ENCODE results near the gene FOCAD.

The FOCAD gene

DNA sequence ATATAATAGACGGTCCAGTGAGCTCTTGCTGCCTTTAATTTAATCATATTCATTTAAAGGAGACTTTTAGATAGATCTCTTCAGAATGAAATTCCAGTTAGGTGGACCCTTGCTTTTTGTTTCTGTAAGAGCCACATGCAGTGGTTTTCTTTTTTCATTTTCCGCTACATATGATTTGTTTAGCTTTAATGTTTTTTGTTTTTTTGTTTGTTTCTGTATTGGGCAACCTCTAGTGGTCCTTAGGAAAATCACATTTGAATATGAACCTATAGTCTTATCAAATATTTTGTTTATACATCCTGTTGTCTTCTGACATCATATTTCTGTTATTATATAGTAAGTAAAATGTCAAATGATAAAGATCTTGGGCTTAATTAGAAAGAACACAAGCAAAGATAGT lies 196.6 kb downstream of the FOCAD start:
- DNase-seq (ENCODE audit: low read depth in 2 of 2), result no peak

DNA sequence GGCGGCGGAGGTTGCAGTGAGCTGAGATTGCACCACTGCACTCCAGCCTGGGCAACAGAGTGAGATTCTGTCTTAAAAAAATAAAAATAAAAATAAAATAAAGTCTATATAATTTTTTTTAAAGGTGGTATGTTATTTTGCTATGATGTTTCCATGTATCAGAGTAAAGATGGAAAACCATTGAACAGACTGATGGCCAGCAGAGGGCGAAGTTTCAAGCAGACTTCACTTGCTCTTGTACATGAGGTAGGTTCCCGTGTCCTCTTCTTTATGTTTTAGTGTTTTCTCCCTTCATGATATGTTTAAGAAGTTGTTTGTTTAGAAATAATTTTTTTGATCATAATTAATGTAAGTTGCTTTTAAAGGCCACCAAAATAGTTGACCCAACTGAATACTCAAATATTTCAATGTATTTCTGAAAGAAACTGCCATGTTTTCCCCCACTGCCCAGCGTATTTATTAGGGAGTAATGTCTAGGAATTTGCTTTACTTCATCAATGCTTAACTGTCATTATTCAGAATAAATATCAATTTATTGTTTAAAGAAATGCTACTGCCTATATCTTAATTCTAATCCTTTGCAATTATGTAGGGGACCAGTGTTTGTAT lies 201.0 kb downstream of the FOCAD start:
- peak; percentile 17 to 23 for DNase-seq (ENCODE audit: low read depth in 2 of 2)

DNA sequence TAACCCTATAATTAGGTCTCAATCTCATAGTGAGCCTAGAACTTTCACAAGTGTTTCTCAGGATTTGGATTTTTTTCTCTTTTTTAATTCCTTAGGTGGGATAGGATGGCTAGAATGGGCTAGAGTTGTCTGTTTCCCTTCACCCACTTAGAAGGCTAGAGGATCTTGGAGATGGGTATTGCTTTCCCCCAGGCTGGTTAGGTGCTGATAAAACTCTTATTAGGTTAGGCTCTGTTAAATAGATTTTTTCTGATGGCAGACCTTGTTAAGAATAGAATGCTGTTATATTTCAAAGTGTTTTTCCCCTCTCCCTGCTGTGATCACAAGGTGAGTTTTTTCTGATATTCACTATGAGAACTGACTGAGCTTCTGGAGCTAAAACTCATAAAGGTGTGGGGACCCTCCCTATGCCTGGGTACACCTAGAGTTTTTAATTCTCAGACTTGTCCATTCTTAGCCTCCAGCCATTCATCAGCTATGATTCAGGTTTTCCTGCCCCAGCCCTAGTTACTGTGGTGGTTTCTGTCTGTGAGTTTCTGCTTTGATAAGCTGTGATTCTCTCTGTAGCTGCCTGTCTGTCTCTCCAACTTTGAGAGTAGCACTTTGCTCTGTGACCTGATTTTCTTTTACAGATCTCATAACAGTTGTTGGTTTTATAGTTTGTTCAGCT lies 215.0 kb downstream of the FOCAD start:
- DNase-seq (ENCODE audit: low read depth in 2 of 2), result no peak

DNA sequence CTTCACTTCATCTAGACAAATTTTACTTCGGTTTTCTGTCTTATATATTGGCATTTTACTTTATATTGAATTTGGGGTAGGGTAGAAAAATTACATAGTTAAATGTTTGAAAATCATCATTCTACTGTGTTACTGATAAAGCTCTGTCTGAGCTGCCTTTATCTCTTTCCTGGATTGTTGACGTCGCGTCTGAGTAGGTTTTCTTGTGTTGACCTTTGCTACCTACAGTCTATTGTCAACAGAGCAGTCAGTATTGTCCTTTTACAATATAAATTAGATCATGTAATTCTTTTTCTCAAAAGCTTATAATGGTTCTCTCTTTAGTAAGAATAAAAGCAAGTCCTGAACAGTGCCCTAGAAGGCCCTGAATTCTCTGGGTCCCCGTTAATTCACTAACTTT lies 219.2 kb downstream of the FOCAD start:
- DNase-seq (ENCODE audit: low read depth in 2 of 2), result no peak

DNA sequence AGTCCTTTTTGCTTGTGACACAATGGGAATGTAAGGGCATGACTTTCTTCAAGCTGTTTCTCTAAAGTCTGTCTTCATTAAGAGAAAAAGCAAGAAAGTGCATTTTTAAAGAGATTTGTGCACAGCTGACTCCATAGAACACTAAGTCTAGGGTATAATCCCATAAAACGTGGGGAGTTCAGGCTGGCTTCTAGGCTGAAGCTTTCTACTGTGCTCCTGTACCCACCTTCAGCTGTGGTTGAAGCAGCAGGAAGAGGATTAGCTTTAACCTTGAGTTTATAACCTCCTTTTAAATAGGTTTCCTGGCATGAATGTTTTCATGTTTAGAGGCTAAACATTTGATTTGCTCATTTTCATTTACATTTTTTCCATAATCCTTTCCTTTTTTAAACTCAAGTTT lies 220.9 kb downstream of the FOCAD start:
- no peak for DNase-seq (ENCODE audit: low read depth in 2 of 2)

DNA sequence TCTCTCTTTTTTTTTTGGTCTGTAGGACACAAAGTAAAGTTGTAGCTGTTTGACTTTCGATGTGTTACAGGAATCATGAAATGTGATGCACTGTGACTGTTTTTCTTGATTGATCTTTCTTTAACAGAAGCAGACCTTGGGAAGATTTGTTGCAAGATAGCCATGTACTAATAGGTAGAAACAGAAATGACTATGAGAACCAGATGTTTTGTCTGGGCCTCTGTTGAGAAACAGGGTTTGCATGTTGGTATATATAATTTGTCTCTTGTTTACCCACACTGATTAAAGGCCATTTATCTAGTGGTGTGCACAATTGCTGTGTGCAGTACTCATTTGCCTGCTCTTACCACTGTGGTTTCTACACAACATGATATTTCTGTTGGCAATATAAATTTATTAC lies 222.3 kb downstream of the FOCAD start:
- DNase-seq (ENCODE audit: low read depth in 2 of 2), result peak; percentile 13 to 20

DNA sequence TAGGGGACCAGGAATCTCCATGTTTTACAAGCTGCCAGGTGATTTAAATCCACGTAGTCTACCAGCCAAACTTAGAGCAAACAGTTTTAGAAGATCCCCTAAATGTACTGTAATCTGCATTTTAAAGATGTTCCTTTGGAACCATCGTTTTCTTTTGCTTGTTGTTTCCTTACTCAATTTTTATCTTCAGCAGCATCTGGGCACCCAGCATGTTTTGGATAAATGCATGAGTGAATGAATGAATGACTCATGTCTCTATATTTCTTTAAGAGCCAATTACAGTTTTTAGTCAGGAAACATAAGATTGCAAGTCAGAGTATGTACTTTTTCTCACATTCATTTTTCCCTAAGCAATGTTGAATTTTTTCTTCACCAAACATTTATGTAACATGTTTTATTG lies 224.4 kb downstream of the FOCAD start:
- DNase-seq (ENCODE audit: low read depth in 2 of 2), result no peak

DNA sequence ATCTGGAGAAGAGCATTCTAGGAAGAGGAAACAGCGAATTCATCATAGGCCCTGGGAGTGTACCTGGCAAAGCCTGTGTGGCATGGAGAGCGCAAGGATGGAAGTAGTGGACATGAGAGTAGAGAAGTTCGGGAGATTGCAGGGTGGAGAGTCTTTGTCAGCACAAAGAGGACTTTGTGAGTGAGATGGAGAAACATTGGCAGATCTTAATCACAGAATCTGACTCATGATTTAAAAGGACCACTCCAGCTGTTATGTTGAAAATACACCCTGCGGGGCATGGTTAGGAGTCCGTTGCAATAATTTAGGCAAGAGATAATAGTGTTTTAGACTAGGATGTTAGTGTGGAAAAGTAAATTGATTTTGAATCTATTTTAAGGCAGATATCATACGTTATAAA lies 230.5 kb downstream of the FOCAD start:
- no peak for DNase-seq (ENCODE audit: low read depth in 2 of 2)

DNA sequence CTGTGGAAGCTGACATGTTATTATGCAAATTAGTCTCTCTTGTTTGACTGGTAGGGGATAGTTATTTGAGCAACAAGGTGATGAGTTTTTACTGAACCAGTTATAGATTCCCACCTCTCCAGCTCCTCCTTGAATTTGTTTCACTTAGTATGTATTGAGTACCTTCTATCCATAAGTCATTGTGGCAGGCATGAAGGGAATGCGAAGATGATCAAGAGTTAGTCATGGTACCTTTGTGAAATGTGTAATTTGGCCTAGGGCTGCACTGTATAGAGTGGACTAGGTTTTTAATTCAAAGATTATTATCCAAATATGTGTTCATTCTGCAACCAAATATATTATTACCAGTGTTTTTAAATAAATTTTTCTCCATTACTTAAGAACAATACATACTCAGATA lies 237.3 kb downstream of the FOCAD start:
- no peak for DNase-seq (ENCODE audit: low read depth in 2 of 2)

DNA sequence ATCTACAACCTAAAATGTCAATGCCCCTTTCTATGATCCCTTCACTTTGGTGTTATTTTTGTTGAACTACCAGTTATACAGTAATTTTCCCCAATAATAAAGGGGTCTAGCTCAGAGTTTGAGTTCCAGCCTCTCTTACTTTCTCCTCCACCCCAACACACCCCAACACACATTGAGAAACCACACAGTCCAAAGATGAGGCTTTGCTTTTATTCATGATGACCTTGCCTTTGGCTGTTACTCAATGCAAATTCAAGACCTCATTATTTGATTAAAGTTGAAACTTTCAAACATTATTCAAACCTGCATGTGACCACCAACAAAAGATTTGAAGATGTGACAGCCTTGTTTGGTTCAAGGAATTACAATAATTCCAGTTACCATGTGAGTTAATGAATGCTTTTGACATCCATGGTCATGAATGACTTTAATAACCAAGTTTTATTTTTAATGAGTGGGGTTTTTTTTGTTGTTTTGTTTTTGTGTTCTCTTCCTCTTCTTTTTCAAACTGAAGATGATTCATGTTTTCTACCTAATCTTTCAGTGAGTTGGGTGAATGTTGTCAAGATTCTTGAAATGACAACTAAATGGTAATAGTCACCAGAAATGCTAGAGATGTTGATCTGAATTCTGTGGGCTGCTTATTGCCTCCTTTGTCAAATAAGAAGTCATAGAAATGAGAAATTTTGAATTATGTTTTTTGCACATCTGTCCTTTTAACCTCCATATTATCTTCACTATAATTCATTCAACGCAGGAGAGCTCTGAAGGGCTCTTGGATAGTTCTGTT lies 241.4 kb downstream of the FOCAD start:
- DNase-seq (ENCODE audit: low read depth in 2 of 2), result no peak

DNA sequence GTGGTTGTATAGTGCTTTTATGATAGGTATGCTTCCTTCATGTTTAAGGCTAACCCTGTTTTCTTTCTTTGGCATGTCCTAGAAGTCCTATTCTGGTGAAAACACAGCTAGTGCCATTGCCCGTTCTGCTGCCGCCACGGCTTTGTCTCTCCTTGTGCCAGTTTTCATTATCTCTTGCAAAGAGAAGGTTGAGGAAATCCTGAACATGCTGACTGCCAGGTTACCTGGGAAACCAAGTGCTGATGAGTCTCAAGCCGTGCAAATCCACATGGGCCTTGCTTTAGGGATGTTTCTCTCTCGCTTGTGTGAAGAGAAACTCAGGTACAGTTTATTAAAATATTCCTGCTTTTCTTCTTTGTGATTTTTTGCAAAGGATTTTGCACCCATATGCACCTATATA lies 245.2 kb downstream of the FOCAD start:
- DNase-seq (ENCODE audit: low read depth in 2 of 2), result no peak

DNA sequence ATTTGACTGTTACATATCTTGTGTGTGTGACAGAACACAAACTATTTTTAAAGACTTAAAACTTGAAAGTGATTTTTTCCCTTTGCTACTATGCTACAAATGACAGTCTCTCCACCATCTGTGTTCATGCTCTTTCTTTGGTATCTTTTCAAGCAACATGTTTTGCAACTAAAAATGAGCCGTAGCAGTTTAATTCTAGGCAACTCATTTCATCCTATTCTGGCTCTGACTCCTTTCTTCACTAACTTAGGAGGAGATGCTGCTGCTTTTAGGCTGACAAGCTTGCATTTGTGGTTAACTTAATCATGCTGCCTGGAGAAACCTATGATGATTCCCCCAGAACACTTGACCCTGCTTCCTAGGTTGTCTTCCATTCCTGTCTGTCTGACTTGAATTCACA lies 246.8 kb downstream of the FOCAD start:
- DNase-seq (ENCODE audit: low read depth in 2 of 2), result no peak

DNA sequence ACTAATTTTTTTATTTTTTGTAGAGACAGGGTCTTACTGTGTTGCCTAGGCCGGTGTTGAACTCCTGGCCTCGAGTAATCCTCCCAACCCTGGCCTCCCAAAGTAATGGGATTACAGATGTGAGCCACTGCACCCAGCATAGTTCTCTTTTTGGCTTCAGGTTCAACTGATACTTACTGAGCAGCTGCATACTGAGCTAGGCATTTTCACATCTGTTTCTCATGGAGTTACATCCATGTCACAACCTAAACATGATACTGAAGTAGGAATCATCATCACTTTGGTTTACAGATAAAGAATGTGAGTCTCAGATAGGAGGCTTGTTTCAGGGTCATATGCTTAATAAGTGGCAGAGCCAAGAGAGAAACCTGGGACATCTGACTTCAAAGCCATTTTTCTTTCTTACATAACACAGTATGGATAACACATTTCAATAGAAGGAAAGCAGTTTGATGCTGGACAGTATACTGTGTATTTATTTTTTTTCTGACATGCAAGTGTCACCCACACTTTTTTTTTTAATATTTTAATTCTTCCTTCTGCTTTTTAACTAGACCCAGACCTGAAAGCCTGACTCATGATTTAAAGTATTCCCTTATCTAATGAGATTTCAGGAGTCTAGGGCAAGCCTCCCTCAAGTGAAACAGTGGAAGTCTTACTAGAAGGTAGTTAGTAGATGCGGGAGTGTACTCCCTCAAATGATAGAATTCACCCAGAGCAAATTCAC lies 256.6 kb downstream of the FOCAD start:
- peak in 1 of 2 experiments; percentile 20 for DNase-seq (ENCODE audit: low read depth in 2 of 2)

DNA sequence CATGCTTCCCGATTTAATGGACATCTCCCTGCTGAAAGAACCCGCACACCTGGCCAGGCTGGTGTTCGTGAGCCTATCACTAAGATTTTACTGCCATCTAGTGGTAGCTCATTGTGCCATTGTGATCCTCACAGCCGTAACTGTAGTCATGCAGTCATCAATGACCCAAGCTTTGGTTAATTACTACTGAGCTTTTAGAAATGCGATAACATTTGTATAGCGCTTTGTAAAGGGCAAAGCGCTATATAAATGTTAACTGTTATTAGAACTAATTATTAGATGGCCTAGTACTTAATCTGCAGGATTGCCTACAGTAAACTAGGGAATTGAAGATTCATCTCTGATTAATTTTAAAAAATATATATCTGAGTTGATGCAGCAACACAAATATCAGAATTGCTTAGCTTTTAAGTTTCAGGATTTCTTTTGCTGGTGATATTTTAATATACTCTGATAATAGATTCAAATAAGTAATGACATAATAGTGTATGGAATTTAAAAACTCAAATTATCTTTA lies 257.2 kb downstream of the FOCAD start:
- DNase-seq (ENCODE audit: low read depth in 2 of 2), result peak; percentile 22 to 32

DNA sequence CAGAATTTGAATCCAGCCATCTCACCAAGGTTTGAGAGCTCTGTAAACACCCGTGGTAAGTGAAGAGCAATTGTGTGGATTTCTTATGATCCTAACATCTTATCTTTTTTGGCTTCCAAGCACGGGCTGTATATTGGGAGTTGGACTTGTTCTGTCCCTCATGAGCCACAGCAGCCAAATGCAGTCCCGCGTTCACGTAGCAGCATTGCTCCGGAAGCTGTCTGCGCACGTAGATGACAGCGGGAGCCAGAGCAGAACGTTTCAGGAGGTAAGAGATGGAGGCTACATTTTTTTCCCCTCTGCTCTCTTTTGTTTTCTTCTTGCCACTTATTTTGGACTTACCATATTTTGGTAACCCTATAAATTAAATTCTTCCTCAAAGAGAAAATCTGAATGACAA lies 260.4 kb downstream of the FOCAD start:
- no peak for DNase-seq (ENCODE audit: low read depth in 2 of 2)

DNA sequence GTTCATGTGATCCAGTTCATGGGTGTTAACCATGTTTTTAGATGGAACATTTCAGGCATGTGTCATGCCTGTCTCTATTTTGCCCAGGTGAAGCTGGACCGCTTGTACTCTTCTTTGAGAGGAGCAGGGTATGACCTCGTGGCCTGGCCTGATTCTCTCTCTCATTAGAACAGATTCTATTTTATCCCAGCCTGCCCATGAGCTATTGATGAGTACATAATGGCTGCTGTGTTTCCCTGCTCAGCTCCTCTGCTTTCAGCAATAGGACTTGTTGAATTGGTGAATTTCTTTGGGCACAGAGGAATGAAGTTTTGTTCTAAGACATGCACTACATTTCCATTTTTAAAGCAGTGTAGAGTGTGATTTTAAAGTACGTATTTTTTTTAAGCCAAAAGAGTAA lies 261.2 kb downstream of the FOCAD start:
- DNase-seq (ENCODE audit: low read depth in 2 of 2), result no peak

DNA sequence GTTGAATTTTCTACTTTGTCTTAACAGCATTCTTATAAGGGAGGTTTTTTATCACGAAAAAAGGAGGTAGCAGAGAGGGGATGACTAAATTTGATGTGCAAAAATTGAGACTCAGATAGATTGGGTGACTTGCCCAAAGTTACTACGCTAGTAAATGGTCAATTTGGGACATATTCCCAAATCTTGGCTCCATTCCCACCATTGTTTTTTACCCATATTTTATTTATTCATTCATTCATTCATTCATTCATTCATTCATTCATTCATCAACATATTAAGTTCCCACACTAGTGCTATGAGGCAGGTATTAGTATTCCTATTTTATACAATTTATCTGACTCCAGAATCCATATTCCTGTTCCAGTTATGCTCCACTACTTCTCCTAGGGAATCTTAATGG lies 261.8 kb downstream of the FOCAD start:
- no peak for DNase-seq (ENCODE audit: low read depth in 2 of 2)

DNA sequence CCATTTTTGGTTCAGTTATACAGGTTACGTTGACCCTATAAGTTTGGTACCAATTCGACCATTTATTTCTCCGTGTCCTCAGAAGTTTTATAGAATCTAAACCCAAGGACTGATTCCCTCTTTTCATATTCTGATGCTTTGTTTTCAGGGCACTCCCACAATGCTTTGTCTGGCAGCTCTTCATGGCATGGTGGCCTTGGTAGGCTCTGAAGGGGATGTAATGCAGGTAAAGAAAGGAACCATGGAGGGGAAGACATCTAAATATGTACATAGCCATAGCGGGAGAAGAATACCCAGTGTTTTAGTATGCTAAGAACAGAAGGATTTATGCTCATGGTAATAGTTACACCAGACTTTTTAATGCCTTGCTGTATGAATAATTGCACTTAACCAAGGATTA lies 264.6 kb downstream of the FOCAD start:
- no peak for DNase-seq (ENCODE audit: low read depth in 2 of 2)

DNA sequence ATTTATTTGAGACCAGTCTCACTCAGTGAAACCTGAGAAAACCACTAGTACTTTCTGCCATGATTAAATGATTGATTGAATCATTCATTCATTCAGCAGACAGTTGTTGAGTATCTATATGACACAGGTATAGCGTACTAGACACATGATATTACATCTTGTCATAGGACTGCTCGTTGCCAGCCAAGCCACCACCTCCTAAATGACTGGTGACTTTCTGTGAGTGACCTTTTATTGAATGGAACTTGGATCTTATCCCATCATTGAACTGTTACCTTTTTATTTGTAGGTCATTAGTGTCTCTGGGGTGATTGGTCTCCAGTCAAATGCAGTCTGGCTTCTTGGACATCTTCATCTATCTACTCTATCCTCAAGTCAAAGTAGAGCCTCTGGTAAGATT lies 266.6 kb downstream of the FOCAD start:
- no peak for DNase-seq (ENCODE audit: low read depth in 2 of 2)

DNA sequence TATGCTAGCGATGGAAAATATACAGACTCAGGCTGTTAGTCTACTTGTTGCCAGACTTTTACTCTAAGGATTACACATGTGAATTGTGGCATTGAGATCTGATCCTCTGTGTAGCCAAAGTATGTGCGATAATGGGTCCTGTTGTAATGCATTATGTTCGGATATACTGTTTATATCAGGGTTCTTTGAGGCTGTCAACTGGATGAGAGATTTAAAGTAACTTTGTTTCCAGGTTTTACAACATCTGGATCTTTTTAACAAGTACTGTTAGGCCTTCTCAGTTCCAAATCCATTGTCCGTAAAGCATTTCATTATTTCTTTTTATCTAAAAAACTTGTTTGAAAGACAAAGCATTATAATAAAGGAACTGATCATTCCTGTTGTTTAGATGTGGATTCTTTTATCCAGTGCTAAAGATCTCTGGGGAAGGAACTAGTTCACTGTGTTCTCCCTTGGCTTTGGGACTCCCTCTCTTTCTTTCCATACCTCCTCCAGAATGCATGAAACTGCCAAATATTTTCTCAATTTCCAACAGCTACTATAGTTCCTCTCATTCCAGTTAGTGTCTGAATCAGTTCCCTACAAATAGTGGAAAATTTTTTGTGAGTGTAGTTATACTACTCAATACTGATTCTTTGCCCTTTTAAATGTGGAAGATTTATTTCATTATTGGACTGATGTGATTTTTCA lies 278.6 kb downstream of the FOCAD start:
- DNase-seq (ENCODE audit: low read depth in 2 of 2), result no peak

DNA sequence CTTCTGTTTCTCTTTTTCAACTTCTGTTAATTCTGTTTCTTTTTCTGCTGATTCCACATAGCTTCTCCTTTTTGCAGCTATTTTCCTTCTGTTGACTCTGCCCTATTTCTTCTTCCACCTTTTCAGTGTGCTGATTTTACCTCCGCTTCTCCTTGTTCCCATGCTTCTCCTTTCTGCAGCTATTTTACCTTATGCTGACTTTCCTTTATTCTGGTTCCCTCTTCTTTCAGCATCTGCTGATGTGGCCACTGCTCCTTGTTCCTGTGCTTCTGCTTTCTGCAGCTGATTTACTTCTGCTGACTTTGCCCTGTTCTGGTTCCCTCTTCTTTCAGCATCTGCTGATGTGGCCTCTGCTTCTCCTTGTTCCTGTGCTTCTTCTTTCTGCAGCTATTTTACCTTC lies 288.6 kb downstream of the FOCAD start:
- DNase-seq (ENCODE audit: low read depth in 2 of 2), result no peak

Data from fibroblast of skin of left quadriceps (primary cell).